GM18511 (cell line): ENCODE data around the gene ENTPD3.
"Not testable (repeated sequence)": the region's sequence is repeated elsewhere in the genome, so short reads cannot be mapped to it uniquely, and the experiment has no call there.

Experiments used
- ATAC-seq: cut with Tn5 transposase; IDR thresholded peaks from one replicate; pipeline ENCODE4 v1.9.1; 2021; ENCODE audit warnings: mild to moderate bottlenecking, moderate library complexity; ENCODE audit not compliant: unreplicated experiment

ENTPD3 gene

GRCh38 chr3:40458473-40458872 lies 71.5 kb downstream of the ENTPD3 start:
- no peak for ATAC-seq

DNA sequence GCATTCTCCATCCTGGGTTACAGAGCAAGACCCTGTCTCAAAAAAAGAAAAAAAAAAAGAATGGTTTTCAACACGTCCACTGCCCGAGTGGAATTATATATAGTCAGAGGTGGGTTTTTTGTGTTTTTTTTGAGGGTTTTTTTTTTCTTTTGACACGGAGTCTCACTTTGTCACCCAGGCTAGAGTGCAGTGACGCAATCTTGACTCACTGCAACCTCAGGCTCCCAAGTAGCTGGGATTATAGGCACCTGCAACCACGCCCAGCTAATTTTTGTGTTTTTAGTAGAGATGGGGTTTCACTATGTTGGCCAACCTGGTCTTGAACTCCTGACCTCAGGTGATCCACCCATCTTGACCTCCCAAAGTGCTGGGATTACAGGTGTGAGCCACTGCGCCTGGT lies 73.5 kb downstream of the ENTPD3 start:
- ATAC-seq: not testable (repeated sequence)

- no peak for ATAC-seq
These were observed 74.2 kb downstream of the ENTPD3 start for GRCh38 chr3:40461161-40461560.

GRCh38 chr3:40462838-40463237 lies 75.9 kb downstream of the ENTPD3 start:
- ATAC-seq: not testable (repeated sequence)

GRCh38 chr3:40463579-40463978 lies 76.6 kb downstream of the ENTPD3 start:
- no peak for ATAC-seq

- no peak for ATAC-seq
These were observed 77.5 kb downstream of the ENTPD3 start for GRCh38 chr3:40464339-40465110.

DNA sequence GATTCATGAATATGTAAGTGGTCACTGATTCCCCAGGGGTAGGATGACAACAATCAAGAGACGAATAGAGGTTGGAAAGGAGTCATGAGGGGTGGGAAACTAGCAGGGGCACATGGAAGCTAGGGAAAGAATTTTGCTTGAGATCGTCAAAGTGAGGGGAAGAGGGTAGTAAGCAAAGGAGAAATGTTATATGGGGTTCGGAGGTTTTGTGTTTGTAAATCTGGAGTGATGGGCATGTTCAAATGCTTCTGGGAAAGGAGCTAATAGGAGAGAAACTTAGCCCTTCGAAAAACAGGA lies 78.1 kb downstream of the ENTPD3 start:
- no peak for ATAC-seq

DNA sequence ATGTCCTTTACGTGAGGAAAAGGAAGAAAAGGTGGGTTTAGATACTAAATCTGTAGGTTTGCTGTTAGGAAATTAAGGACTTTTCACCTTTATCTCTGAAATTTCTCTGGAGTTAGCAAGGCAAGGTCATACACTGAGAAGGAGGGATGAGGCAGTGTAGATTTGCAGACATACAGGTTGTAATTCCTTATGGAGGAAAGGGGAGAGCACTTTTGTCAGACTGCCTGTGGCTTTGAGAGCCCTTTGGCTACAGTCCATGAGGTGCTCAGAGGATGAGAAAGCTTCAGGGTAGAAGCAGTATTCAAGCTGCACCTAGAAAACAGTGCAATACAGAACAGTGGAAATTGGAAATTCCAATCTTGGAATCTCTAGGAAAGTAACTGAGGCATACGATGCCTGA lies 78.5 kb downstream of the ENTPD3 start:
- no peak for ATAC-seq

DNA sequence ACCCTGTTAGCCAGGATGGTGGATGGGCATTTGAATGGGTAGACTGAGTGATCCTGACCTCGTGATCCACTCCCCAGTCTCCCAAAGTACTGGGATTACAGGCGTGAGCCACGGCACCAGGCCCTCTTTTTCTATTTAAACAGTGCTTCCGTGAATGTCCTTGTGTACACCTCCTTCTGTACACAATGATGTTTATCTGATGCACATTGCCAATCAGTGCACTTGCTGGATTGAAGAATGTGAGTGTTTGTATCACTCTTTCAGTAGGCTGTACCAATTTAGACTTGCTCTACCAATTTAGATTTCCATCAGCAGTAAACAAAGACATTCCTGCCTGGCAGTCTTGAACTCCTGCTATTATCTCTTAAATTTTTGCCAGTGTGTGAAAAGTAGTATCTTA lies 81.0 kb downstream of the ENTPD3 start:
- no peak for ATAC-seq

- ATAC-seq: no peak
These were observed 83.7 kb downstream of the ENTPD3 start for GRCh38 chr3:40470701-40471100.

DNA sequence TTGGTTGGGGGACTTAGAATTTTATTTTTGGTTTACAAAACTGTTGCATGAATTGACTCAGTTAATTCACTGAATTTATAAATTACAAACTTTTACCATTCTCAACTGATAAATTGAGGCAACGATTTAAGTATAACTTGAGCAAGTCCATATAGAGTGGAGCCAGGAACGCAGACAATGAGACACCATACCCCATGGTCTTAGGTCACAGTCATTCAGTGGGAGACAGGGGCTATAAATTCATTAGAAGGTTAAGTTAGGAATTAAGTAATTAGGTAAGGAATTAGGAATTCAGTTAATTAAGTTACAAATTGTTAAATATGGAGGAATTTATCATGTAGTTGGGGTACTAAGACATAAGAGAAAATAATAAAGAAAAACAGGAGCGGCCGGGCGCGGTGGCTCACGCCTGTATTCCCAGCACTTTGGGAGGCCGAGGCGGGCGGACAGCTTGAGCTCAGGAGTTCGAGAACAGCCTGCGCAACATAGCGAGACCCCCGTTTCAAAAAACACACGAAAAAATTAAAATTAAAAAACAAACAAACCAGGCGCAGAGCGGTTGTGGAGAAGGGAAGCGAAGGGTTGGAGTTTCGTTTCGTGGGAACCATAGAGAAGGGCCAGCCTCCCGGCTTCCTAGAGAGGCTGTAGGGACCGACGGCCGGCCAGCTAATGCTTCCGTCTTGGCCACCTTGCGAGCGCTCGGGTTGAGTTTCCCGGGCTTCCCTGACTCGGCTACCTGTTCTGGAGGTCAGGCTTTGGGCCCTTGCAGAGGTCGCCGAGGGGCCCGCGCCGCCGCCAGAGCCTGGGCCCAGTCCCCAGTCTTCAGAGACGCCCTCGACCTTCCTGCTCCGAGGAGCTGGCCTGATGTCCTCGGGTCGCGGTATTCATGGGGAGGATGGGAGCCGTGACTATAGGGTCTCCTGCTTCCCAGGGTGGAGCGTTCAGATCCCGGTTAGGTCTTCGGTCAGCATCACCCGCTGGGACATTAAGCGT lies 89.8 kb downstream of the ENTPD3 start, which contains the start of gene ZNF619:
Gene ZNF619 (plus strand): TSS at position 645 of the 993 bp plus-strand sequence. CDS start 858 bp downstream, outside the sequence.
- ATAC-seq: peak; percentile 86

GRCh38 chr3:40477666-40478065 lies 90.7 kb downstream of the ENTPD3 start:
- no peak for ATAC-seq
